Measurements from ENCODE around the gene BANK1. TPM values are rescaled to one million over a fixed set of nuclear protein-coding genes. Genes with fewer than 3 reads are reported as not detected.

The BANK1 gene
- total RNA-seq, 1 experiment from 2014 or later, result 2.4 TPM

- Histone ChIP-seq H3K9me3 (ENCODE audit: control insufficient read depth in 1 of 2, insufficient read depth in 1 of 2, low read depth in 1 of 2, low read length in 2 of 2) (no peaks in the 10 kb centered on the region), H3K4me3 (replicated peaks in 1 of 2; ENCODE audit: low read depth in 1 of 2, low read length in 2 of 2) (no peak overlapping the region), H3K4me1 (ENCODE audit: control insufficient read depth in 1 of 2, insufficient read depth in 2 of 2, low read length in 2 of 2) (no peaks in the 10 kb centered on the region), H3K27ac (ENCODE audit: low read depth, low read length) (no peak overlapping the region), H2AFZ (ENCODE audit: low read depth, low read length, poor library complexity, severe bottlenecking) (no peak overlapping the region), H3K9ac (ENCODE audit: low read length) (no peak overlapping the region), H3K27me3 (ENCODE audit: insufficient read depth, low read length) (no peaks in the 10 kb centered on the region), H3K79me2 (ENCODE audit: insufficient read depth, low read length) (no peaks in the 10 kb centered on the region), H3K9me2 (ENCODE audit: insufficient read depth) (no peaks in the 10 kb centered on the region), H3K36me3 (ENCODE audit: control insufficient read depth in 1 of 2, insufficient read depth in 2 of 2, low read length in 2 of 2) (no peaks in the 10 kb centered on the region), H3K4me2 (ENCODE audit: low read length) (no peak overlapping the region), H4K20me1 (ENCODE audit: insufficient read depth) (no peaks in the 10 kb centered on the region)
- DNase-seq (ENCODE audit: low read depth, low spot score) (no peak), ATAC-seq (no peak)
- CTCF ChIA-PET, result no interaction called here
- intact Hi-C loops (cut with micrococcal nuclease), result no loop called here
- POLR2A ChIA-PET, result no interaction called here
- TF ChIP-seq, protein P1, sequence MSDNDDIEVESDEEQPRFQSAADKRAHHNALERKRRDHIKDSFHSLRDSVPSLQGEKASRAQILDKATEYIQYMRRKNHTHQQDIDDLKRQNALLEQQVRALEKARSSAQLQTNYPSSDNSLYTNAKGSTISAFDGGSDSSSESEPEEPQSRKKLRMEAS (IDR thresholded peaks at IDR 0.05), result no peak
- TF ChIP-seq TCF7L2 (IDR thresholded peaks at IDR 0.05; ENCODE audit: borderline replicate concordance, extremely low read depth, insufficient read depth, insufficient read length), result no peak
- TF ChIP-seq CEBPB (IDR thresholded peaks at IDR 0.05; ENCODE audit: low read depth), result no peak
- no peak for TF ChIP-seq ELF1 (IDR thresholded peaks at IDR 0.05; ENCODE audit: borderline replicate concordance, low read depth)
- no peak for TF ChIP-seq POLR2A (IDR thresholded peaks at IDR 0.05; ENCODE audit: borderline replicate concordance, extremely low read depth, insufficient read depth, insufficient read length)
- TF ChIP-seq ZNF274 (IDR thresholded peaks at IDR 0.05; ENCODE audit: low read depth, low read length), result no peak
- no peak for TF ChIP-seq JUND (IDR thresholded peaks at IDR 0.05)
- no peak for TF ChIP-seq CBX3 (IDR thresholded peaks at IDR 0.05; ENCODE audit: low read depth)
- TF ChIP-seq FOSL1 (IDR thresholded peaks at IDR 0.05; ENCODE audit: low read depth), result no peak
- no peak for TF ChIP-seq ATF3 (IDR thresholded peaks at IDR 0.05)
- no peak for TF ChIP-seq SRF (IDR thresholded peaks at IDR 0.05; ENCODE audit: low read depth)
- no peak for TF ChIP-seq EZH2 (IDR thresholded peaks at IDR 0.05)
- TF ChIP-seq EZH2phosphoT487 (IDR thresholded peaks at IDR 0.05; ENCODE audit: borderline replicate concordance), result no peak
- no peak for TF ChIP-seq YY1 (IDR thresholded peaks at IDR 0.05; ENCODE audit: extremely low read depth, insufficient replicate concordance, low read depth, low read length)
- TF ChIP-seq SP1 (IDR thresholded peaks at IDR 0.05; ENCODE audit: low read depth), result no peak
- no peak for TF ChIP-seq ZFX (IDR thresholded peaks at IDR 0.05)
- BruUV-seq (replicated peaks), result no TSS peak
- RAD21 ChIA-PET (ENCODE audit: low non-redundant PET in 1 of 2, low total read pairs in 2 of 2, uncharacterized antibody in 2 of 2, unreplicated experiment in 2 of 2), result no interaction called here
Observed at GRCh38 chr4:102036619-102037376, 246.3 kb downstream of the BANK1 start.

Measured in HCT116 (cell line).